T-helper 22 cell (primary cell): ENCODE data around the gene CDCA8.
"Not testable (repeated sequence)": the region's sequence is repeated elsewhere in the genome, so short reads cannot be mapped to it uniquely, and the experiment has no call there.

Experiments used
- DNase-seq: peaks from one replicate; pipeline ENCODE4 v3.0.0-alpha.2; 2020; ENCODE audit warnings: low read depth

The CDCA8 gene

GRCh38 chr1:37718181-37718900, 26.0 kb downstream of the CDCA8 start:
- no peak for DNase-seq

DNA sequence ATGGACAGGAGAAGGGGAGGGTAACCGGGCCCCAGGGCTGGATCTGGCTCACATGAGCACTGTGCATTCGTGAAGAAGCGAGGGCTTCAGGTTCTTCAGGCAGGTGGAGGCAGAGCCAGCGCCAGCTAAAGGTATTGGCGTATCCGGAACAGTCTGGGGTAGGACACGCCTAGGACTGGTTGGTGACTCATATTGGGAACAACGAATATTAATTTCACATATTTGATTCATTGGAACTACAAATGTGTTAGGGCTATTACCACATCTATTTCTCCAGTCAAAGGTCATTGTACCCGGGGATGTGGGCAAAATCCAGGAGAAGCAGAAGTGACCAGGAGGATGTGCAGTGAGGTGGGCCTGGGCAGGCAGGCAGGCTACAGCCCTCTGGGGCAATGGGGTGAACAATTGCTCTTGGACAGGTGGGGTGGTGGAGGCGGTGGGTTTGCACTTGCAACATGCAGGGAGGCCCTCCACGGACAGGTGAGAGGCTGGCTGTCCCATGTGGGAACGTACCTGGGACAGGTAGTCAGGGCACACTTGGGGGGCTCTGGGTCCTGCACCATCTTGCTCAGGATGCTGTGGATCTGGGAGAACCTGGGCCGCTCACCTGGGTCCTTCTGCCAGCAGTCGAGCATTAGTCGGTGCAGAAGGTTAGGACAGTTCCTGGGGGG, 26.7 kb downstream of the CDCA8 start:
- DNase-seq = no peak

DNA sequence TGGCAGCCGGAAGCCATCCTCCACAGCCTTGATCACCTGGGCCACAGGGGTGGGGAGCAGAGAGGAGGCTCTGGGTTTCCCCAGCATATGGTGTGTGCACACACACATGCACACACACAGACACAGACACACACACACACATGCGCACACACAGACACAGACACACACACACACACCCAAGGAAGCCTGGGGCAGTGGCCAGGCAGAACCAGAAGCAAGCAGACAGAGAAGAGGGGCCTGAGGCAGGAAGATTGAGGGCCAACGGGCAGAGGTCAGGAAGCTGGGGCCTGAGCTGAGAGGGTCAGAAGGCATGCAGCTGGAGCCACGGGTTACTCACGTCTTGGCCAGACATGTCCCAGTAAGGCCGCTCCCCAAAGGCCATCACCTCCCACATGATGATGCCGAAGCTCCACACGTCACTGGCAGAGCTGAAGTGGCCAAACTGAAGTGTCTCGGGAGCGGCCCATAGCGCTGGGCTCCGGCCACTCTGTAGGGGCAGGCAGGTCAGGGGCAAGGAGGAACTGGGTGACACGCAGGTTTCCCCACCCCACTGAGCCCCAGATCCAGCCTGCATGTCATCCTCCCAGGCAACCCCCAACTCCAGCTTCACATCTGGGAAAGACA, 27.4 kb downstream of the CDCA8 start:
- DNase-seq = no peak

- no peak for DNase-seq
Measured at GRCh38 chr1:37720231-37721130, 28.2 kb downstream of the CDCA8 start.

- DNase-seq = no peak
Measured at GRCh38 chr1:37721565-37721964, 29.2 kb downstream of the CDCA8 start.

DNA sequence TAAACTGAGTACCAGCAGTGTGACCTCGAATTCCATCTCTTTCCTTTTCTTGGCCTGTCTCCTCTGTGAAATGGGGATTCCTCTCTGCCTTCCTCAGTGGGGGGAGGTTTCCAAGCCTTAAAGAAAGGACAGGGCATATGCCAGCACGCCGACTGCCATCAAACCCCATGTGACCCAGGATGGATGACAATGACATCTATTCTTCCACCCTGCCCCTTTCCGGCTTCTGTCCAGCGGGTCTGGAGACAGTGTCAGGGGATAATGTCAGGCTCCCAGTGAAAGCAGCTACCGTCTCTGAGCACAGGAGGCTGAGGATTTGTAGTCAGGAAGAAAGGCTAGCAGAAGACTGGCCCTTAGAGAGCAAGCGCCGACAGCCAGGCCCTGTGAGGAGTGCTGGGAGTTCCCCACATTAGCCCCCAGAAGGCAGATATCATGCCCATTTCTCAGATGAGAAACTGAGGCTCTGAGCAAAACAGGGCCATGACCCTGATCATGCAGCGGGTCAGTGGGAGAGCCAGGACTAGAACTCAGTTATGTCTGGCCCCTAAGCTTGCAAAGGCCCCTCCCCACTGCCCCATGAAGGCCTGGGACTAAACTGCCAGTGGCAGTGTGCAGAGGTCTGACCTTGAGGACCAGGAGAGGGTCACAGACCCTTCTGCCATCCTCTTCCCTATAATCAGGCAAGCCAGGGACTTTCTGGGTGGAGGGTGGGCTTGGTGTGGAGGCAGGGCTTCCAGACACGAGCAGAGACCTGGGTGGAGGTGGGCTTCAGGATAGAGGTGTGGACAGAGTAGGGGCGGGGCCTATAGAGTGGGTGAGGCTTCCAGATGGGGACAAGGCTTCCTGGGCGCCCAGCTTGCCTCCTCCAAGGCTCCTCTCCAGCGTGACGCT, 30.1 kb downstream of the CDCA8 start:
- DNase-seq = no peak

DNA sequence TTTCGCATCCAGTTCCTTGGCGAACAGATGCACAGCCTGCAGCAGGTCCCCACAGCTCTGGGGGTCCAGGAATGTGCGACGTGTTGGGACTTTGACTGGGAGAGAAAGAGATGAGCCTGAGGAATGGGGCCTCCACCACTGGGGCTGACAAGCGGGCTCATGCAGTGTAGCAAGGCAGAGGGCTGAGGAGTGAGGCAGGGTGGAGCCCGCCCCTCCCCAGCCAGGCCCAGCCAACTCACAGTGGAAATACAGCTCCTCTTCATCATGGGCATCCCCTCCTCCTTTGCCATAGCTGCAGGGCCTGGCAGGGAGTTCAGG, 30.7 kb downstream of the CDCA8 start:
- DNase-seq = no peak

DNA sequence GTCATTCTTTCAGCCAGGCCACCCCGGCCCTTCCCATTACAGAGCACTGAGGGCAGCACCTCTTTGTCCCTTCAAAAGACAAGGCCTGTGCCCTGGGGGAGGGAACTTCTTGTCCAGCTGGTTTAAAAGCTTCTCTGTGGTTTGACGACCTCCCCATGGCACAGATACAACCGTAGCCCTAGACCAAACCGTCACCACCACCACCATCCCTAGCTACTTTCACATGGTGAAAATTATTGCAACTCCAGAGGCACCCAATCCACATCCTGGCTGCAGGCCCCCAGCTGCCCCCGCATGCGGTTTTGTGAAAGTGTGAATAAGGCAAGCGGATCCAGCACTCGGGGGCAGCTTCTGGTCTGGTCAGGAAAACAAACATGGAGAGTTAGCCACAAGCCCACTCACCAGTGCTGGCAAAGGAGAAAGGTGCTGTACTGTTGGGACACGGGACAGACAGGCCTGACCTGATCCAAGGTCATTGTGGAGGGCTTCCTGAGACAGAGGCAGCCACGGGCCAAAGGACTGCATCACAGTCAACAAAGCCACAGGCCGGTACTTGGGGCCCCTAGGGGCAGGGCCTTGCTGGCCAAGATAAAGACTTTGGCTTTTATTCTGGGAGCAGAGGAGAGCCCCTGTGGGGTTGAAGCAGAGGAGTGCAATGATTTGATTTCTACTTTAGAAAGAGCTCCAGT, 31.2 kb downstream of the CDCA8 start:
- no peak for DNase-seq

DNA sequence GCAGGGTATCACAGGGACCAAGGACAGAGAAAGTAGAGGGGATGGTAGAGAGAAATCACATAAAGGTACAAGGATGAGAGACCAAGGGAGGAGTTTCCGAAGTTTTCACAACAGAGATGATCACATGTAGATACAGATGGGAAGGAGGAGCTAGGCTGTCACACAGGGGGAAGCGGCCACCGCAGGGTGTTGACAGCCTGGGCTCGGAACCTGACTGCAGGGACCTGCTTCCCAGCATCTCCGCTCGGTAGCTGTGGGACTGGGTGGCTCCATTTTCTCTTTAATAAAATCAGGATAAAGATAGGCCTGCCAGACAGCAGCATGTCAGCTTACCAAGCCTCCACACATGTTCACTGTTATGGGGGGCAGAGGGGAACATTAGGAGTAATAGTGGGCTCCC, 32.3 kb downstream of the CDCA8 start:
- DNase-seq = no peak

DNA sequence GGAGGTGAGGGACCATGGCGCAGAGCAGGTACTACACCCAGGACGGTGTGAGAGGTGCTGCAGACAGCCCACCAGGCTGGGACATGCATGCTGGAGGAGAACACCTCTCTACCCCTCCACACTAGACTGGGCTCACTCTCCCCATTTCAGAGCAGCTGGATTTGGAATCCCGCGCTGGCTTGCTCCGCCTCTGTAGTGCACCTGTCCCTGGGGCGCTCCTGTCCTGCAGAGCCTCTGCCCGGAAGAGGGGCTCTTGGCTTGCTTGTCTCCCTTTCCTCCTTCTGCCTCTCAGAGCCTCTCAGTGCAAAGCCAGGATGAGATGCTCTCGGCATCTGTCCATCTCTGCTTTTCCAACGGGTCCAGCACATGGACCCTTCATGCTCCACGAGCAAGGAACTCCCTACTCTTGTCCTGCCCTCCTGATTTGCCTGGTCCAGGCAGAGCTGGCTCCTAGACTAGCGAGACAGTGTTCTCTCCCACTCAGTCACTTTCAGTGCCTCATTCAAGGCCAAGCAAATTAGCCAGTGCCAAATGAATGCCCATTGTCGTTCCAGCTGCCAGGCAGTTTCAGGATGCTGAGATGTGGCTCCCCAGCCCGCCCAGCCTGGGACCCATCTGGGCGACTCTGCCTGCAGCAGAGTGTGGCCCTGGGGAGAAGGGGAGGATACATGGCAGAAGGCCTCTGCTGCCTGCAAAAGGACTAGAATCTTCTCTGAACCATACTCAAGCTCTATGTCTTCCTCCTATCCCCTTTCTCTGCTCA, 33.7 kb downstream of the CDCA8 start:
- no peak for DNase-seq

DNA sequence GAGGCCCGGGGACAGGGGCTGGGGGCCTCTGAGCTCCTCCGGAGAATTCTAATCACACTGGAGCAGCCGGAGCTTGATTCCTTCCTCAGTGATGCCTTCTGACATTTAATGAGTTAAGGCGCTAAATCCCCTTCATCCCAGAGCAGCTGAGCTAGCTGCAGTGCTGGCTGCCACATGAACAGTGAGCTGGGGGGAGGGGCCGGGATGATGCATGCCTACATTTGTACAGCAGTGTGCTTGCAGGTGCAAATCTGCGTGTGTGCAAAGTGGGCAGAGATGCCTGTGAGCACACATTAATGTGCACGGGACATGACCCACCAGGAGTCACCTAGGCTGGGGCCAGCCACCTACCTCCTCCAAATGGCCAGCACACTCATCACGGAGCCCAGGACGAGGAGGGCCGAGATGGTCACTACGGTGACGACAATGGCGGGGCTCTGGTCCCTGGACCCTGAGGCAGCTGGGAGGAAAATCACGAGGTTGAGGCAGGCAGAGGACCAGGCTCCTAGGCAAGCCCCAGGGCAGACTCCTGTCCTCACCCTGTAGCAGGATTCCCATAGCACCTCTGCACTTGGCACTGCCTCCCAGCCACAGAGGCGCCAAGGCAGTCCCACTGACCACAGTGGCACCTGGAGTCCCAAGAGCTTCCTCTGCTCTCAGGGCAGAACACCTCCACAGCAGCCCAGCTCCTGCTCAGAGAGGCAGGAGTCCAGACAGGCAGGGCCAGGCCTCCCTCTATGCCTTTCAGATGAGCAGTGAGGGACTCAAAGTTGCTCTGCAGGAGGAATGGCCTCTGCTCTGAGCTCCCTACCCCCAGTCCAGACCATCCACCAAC, 34.7 kb downstream of the CDCA8 start:
- no peak for DNase-seq

GRCh38 chr1:37728416-37728815, 36.1 kb downstream of the CDCA8 start:
- no peak for DNase-seq

- no peak for DNase-seq
Measured at GRCh38 chr1:37730376-37730775, 38.1 kb downstream of the CDCA8 start.

GRCh38 chr1:37731312-37732019, 39.1 kb downstream of the CDCA8 start:
- DNase-seq = no peak

DNA sequence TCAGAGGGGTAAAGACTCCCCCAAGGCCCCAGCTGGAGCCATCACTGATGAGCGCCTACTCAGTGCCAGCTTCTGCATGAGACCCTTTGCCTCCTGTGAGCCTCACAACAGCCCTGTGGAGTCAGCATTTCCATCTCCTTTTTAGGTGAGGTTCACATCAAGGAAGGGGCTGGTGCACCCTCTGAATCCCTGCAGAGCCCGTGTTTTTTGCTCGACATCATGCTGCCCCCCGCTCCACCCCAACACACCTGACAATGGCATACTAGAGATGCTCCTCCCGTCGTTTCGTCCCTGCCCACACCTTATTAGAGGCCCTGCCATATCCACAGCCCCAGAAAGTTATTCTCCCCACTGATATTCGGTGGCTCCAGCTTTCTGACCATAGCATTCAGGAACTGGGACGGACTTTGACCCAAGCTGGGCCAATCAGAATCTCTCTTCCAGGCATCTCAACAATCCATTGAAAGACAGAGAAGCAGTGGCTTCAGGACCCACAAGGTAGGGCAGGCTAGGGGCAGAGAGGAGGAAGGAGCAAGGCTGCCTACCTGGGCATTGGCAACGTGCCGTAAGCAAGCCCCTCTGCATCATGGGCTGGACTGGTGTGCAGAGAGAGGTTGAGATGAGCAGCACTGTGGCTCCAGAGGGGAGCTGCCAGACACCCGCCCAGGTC, 39.9 kb downstream of the CDCA8 start:
- DNase-seq = no peak

GRCh38 chr1:37734629-37735591, 42.6 kb downstream of the CDCA8 start:
- no peak for DNase-seq

DNA sequence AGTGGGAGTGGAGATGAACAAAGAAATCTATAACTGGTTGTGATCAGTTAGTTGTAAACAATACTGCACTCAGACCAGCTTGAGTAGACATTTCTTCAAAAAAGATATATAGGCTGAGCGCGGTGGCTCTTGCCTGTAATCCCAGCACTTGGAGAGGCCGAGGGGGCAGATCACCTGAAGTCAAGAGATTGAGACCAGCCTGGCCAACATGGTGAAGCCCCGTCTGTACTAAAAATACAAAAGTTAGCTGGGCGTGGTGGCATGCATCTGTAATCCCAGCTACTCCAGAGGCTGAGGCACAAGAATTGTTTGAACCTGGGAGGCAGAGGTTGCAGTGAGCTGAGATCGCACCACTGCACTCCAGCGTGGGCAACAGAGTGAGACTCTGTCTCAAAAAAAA, 45.7 kb downstream of the CDCA8 start:
- not testable (repeated sequence) for DNase-seq
